GM18519 (cell line): ENCODE data around the gene TRIO.

Source experiments
- ATAC-seq: cut with Tn5 transposase; IDR thresholded peaks from one replicate; pipeline ENCODE4 v1.9.1; 2021; ENCODE audit warnings: mild to moderate bottlenecking, moderate library complexity; ENCODE audit not compliant: unreplicated experiment, low FRiP score

Gene TRIO

GRCh38 chr5:14276380-14276779, 133.2 kb downstream of the TRIO start:
- no peak for ATAC-seq

DNA sequence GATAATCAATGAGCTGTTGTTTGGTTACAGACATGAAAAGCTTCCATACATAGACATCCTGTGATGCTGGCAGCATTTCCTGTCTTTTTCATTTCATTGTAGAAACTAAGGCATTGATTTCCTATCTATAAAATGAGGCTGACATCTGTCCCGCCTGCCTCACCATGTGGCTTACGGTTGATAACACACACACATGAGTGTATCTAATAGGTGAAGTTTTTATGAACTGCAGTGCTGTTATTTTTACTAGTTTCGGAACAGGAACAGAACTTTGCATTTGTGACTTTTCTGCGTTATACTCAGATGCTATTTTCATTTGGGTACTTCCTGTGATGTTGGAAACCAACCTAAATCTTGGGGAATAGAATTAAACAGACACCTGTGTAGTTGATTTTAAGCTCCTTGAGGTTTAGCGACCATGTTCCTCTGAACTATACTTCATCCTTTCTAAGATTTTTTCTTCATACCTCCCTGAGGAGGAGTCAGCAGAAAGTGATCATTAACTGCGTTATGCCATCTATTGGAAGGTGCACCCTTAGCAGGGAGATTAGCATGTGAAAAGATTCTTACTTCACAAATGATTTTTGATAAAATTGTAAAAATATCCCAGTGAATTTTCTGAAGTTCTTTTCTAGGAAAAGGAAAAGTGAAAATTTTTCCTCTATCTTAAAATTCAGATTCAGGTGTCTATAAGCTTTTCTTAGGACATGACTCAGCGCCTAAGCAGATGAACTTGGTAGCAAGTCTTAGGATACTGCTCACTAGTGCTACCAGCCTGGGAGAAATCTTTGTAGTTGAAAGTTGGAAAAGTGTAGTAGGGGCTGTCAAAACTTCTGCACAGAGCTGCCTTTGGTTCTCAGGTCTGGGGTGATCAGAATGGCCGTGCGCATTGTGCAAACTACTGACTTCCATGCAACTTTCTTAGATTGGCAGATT, 134.5 kb downstream of the TRIO start:
- ATAC-seq = peak; percentile 44

DNA sequence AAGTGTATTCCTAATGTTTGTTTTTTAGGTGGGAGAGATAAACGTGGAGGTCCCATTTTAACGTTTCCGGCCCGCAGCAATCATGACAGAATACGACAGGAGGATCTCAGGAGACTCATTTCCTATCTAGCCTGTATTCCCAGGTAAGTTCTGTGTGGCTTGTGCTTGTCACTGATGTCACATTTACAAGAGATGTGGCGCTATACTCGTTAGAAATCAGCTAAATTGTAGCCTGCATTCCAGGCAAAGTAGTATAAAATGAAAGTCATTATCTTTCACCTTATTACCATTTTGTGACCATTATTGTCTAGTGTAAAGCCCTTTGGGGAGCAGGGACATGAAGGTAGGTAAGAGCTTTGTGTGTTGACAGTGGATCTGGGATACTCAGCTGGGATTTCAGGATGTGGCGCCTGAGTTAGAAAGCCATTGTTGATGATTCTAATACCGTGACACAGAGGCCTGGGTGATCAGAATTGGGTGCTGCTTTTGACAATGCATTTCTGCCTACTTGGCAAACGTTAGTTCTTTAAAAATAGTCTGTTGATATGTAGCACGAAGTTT, 137.2 kb downstream of the TRIO start:
- no peak for ATAC-seq

- no peak for ATAC-seq
These were observed 138.6 kb downstream of the TRIO start for GRCh38 chr5:14281746-14282181.

DNA sequence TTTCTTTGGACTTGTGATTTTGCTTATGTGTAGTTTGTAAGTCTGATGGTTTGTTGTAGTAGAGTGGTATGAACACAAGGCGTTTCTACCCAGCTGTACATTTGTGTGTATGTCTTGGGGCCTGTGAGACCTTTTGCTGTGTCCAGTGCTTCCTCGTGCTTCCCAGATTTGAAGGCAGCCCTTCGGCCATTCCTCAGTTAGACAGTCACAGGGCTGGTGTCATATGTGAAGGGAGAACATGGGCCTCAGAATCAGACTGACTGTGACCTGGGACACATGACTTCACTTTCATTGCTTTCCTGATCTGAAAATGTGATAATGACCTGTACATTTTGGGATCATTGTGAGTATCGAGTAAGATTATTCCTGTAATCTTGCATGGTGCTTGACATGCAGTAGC, 140.0 kb downstream of the TRIO start:
- no peak for ATAC-seq

DNA sequence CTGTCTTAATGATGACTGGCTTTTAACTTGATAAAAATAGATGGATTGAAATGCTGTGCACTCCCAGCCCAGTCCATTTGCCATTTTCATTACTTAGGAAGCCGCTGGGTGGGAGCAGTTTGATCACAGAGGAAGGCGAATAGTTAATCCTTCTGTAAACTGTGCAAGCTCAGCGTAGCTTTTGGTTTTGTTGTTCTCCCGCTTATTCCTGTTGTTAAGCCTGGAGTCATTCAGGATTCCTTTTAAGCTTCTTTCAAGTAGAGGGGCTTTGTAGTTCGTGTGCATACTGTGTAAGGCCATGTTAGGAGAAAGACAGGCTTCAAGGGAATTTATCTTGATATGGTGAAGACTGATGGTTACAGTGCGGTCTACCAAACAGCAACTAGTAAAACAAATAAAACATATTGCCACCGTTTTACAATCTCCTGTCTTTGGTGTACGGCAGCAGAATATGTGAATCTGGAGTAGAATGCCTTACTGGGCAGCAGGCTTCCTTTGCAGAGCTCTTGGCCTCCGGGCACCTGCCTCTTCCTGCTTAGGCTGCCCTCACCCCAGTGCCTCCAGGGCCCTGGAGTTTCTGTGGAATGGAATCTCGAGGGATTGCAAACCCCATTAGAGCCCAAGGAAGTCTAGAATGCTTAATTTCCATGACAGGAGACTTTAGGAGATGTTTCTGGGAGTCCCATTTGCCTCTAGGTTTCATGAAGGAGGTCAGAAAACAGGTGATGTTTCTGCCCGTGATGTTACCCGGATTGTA, 141.4 kb downstream of the TRIO start:
- ATAC-seq = no peak

- ATAC-seq = no peak
These were observed 142.9 kb downstream of the TRIO start for GRCh38 chr5:14286007-14286406.

DNA sequence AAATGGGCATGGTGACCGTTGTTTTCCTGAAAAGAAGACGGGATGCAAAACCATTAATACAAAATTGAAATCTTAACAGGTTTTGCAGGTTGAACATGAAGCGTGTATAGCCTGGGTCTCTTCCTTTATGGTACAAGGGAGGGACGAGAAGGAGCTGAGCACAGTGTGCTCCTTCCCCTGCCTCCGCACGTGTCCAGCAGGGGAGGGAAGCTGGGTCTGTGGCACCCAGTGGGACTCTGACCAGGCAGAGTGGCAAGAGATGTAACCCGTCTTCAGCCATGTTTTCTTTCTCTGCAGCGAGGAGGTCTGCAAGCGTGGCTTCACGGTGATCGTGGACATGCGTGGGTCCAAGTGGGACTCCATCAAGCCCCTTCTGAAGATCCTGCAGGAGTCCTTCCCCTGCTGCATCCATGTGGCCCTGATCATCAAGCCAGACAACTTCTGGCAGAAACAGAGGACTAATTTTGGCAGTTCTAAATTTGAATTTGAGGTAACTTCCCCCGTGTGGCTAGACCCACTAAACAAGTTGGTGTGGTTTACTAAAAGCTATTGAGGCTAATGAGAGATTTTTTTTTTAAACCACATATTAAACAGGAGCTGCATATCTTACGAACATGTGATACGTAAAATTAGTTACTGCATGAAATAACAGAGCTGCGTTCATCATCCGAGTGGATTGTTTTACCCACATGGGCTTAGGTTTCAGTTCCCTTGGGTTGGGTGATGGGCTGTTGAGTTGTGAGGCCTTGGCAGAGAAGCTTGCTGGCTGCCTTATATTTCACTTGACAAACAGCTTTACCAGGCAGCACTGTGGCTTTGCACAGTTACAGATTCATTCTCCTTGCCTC, 143.7 kb downstream of the TRIO start:
- peak; percentile 90 for ATAC-seq

- ATAC-seq = no peak
These were observed 149.9 kb downstream of the TRIO start for GRCh38 chr5:14292766-14293658.

DNA sequence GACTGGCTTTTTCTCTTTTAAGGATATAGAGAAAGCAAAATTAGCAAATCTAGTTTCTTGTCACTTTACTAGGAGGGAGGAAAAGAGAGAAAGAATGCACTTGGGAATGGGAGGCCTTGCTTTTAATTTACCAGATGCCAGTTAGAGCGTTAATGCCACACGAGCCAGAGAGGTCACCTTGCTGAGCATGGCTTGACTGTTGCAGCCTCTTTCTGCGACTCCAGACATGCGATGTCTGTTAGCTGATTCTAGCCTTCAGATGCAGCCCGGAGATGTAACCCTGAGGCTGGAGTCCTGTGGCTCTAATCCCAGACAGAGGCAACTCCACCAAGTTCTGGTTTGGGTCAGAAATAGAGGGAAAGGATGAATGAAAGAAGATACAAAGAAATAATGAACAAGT, 152.5 kb downstream of the TRIO start:
- no peak for ATAC-seq

GRCh38 chr5:14296533-14297331, 153.6 kb downstream of the TRIO start:
- ATAC-seq = no peak

GRCh38 chr5:14297697-14298096, 154.6 kb downstream of the TRIO start:
- no peak for ATAC-seq

DNA sequence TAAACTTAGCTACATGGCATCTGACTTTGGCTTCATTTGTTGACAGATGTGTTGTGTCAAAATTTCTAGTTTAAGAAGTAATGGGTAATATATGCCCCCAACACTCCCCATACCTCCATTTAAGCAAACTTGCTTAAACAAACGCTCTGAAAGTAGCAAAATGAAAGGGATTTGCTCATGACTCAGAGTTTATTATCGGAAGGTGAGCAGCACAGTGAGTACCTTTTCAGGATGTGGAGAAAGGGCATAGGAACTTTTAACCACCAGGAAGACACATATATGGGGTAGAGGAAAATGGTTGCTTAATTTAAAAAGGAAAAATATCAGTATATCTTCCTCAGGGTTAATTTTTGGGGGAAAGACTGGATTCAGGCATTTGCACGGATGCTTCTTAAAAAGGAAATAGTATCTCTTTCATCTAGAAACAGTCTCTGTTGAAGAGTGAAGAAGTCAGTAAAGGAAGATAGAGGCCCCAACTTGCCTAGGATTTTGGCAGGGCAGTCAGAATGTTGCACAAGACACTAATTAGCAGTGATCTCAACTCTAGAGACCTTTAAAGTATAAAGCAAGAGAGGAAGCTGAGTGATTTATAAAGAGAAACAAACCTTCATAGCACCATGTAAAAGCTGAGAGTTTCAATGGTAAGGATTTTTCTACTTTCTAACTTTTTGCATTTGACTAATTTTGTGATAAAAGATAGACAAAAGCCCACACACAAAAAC, 155.1 kb downstream of the TRIO start:
- ATAC-seq = no peak

DNA sequence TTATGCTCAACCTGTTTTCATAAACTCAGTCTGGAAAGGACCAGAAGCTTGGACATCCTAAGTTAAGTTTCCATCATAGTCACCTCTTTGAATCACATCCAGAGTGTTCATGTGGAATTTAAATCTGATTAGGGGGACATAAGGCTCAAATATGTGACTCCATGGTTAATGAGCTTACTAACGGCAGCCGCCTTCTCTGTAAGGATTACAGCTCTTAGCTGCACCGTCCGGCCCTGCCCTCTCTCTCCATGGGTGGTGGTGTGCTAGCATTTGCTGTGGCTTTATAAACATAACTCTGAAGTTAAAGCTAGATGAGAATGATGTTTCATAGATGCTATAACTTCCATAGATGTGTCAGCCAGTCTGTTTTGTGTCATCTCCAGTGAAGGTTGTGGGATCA, 156.5 kb downstream of the TRIO start:
- no peak for ATAC-seq

DNA sequence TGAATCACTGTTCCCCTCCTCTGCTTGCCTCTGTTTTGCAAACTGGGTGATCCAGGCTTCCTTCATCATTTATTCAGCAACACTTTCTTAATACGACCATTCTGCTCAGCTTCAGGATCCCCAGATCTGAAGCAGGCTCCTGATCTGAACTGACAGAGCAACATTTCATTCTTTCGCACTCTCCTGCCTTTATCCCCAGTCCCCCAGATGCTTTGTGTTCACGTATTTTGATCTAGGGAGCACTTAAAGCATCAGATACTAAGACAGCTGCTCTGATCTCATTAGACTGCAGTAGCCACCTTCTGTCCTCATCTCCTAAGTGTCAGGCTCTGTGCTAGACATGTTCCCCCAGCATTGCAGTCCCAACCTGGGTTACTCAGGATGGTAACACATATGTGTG, 158.0 kb downstream of the TRIO start:
- ATAC-seq = no peak

- ATAC-seq = no peak
These were observed 159.2 kb downstream of the TRIO start for GRCh38 chr5:14302330-14302729.

DNA sequence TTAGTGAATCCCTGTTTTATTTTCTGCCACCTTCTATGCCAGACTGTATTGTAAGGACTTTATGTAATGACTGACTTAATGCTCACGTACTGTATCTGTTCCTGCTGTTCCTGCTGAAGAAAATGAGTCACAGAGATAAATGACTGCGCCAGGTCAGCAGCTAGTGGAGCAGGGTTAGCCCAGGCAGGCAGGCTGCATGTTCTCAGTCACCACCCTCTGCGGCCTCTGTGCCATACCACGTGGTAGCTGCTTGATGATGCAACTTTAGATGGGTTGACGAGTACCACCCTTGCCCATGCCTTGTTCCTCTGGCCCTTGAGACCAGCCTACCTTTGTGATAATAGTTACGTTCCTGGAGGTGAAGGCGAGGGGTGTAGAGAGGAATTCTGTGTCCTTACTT, 161.9 kb downstream of the TRIO start:
- no peak for ATAC-seq

- ATAC-seq = no peak
These were observed 163.2 kb downstream of the TRIO start for GRCh38 chr5:14306329-14306815.
